Kidney epithelial cell (primary cell): ENCODE measurements around the gene ADCY6. TPM values are rescaled to one million over a fixed set of nuclear protein-coding genes. Genes with fewer than 3 reads are reported as not detected.

ENCODE experiments used
- DNase-seq: peaks from one replicate; pipeline ENCODE4 v3.0.0-alpha.2; 2010; ENCODE audit warnings: low read depth
- H3K27me3 ChIP-seq: 2 replicates; pipeline ENCODE4 v1.6.0; 2011; ENCODE audit warnings: low read length; ENCODE audit not compliant: control insufficient read depth, insufficient read depth
- H3K36me3 ChIP-seq: 2 replicates; pipeline ENCODE4 v1.5.1; 2011; ENCODE audit warnings: low read length; ENCODE audit not compliant: control insufficient read depth, insufficient read depth
- H3K4me3 ChIP-seq: 2 replicates; pipeline ENCODE4 v1.5.1; 2011; ENCODE audit warnings: low read depth, mild to moderate bottlenecking, control low read depth, low read length
- total RNA-seq: library from RNA; depleted of rRNA; stranded (reverse); fragments of >200 nt; gene quantifications from 2 replicates; pipeline ENCODE4 v1.2.3, GENCODE V29; 2015
- TF ChIP-seq, protein P1 (sequence below): IDR thresholded peaks from 2 replicates; pipeline ENCODE4 v1.5.1; 2011; ENCODE audit warnings: mild to moderate bottlenecking, moderate library complexity, low read length, control low read depth, inconsistent platforms; ENCODE audit not compliant: insufficient read depth, poor library complexity, severe bottlenecking

The ADCY6 gene
- total RNA-seq, 1 donor from 2014 or later: 24.3 TPM

DNA sequence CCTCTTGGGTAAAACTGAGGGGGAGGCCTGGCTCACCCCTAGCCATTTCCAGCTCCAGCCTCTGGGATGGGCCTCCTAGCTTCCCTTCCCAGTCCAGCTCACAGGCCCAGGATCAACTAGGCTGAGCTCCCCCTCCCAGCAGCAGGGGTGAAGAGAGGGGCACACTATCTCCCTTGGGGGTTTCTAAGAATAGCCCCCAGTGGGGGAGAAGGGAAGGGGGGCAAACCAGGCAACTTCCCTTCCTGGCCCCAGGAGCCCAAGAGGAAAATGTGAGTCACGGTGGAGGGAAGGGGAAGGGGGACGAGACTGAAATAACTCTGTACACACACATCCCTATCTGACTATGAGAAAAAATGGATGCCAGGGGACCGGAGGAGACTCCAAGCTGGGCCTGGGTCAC lies 9.0 kb downstream of the ADCY6 start:
- no peak for DNase-seq
- TF ChIP-seq, protein P1, sequence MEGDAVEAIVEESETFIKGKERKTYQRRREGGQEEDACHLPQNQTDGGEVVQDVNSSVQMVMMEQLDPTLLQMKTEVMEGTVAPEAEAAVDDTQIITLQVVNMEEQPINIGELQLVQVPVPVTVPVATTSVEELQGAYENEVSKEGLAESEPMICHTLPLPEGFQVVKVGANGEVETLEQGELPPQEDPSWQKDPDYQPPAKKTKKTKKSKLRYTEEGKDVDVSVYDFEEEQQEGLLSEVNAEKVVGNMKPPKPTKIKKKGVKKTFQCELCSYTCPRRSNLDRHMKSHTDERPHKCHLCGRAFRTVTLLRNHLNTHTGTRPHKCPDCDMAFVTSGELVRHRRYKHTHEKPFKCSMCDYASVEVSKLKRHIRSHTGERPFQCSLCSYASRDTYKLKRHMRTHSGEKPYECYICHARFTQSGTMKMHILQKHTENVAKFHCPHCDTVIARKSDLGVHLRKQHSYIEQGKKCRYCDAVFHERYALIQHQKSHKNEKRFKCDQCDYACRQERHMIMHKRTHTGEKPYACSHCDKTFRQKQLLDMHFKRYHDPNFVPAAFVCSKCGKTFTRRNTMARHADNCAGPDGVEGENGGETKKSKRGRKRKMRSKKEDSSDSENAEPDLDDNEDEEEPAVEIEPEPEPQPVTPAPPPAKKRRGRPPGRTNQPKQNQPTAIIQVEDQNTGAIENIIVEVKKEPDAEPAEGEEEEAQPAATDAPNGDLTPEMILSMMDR: no peak
- H3K36me3 ChIP-seq: peaks cover 2% of the 10 kb centered on the region
- no peaks in the 10 kb centered on the region for H3K27me3 ChIP-seq
- no peak overlapping the region for H3K4me3 ChIP-seq

DNA sequence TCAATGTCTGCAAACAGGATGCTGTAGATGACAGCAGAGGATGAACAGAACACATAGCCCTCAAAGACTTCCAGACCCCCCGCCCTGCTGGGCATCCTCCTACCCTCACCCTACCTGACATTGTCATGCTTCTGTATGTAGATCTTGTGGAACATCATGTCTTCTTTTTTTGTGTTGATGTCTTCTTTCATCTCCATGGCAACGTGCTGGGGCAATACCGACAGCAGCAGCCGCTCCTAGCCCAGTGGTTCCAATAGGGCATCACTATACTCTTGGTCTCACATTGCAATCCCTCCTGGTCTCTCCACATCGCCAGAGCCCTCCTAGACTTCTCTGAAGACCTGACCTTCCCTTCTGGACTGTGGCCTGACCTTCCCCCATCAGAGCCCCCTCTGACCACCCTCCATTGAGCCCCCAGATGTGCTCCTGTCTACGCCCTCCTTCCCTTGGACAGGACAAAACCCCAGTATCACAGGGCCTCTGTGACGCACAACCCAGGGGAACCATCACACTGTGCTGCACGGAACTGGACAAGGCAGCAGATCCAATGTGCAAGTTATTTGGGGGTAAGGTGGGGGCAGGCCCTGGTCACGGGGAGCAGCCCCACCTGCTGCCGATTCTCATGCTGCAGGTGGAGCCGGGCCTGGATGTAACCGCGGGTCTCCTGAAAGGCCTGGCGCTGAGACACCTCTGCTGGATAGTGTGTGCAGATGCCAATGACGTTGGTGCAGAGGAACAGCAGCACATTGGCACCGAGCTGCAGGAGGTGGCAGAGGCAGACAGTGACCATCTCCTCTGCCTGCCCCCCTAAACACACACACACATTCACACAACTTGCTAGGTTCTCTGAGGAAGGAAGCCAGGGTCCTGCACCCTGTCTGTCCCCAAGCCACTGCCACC lies 11.1 kb downstream of the ADCY6 start:
- DNase-seq: no peak
- Histone ChIP-seq H3K27me3 (no peaks in the 10 kb centered on the region), H3K4me3 (no peak overlapping the region), H3K36me3 (peaks cover 4% of the 10 kb centered on the region)
- TF ChIP-seq, protein P1: no peak

DNA sequence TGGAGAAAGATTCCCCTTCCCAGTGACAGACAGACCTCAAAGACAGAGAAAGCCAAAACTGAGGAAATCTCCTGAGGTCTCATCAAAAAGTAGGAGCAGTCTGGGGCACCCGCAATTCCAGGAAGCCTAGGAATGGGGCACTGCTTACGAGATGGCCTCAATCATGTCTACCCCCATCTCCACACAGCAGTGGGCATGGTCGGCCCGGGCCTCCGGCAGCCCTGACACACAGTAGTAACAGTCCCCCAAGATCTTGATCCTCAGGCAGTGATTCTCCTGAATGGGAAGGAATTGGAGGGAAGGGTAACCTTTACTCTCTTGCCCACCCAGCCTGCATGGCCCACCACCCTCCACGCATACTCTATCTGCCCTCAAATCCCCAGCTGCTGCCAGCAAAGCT lies 11.9 kb downstream of the ADCY6 start:
- Histone ChIP-seq H3K27me3 (no peaks in the 10 kb centered on the region), H3K4me3 (no peak overlapping the region), H3K36me3 (peaks cover 4% of the 10 kb centered on the region)
- no peak for DNase-seq
- TF ChIP-seq, protein P1: no peak

DNA sequence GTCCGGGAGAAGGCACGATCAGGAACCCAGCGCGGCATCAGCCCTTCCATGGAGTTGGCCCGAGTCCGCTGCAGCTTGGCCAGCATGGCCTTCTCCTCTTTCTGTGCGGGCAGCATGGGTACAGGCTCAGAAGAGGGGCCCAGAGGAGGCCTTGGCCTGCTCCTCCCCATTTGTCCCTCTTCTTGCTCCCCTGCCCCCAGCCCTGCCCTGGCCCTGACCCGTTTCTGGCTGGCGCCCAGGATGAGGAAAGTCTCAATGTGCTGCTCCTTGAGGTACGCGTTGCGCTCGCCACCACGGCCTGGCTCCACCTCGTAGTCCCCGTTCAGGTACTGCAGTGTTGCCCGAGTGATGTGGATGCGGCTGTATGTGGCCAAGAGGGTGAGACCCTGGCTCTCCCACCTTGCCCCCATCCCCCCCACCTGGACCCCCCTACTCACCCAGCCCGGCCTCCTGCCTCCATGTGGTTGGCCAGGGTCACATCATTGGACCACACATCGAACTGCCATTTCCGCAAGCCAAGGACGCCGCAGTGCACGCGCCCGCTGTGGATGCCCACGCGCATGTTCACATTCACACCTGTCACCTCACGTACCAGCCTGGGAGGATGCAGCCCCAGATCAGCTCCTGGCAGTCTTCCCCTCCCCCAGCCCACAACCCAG lies 12.8 kb downstream of the ADCY6 start:
- DNase-seq: no peak

DNA sequence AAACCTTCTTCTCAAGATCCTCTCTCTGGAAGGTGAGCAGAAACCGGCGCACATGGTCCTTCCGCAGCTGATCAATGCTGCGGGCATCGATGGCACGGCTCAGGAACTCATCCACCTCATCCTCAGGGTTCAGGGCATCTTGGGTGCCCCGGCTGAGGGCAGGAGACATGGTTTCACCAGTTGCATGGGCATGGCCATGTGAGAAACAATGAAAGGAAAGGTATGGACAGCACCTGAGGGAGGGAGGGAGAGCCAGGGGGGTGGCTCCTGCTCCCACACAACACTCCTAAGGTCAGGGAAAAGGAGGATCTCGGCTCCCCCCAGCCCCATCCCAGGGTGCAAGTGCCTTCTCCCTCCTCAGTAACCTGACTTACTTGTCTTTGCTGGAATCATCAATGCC lies 13.6 kb downstream of the ADCY6 start:
- H3K4me3 ChIP-seq: no peak overlapping the region
- no peak for DNase-seq
- H3K36me3 ChIP-seq: peaks cover 6% of the 10 kb centered on the region
- TF ChIP-seq, protein P1: no peak
- H3K27me3 ChIP-seq: no peaks in the 10 kb centered on the region

More for the DNA sequence above, 12.8 kb downstream of the ADCY6 start:
- TF ChIP-seq, protein P1: no peak
- Histone ChIP-seq H3K27me3 (no peaks in the 10 kb centered on the region), H3K36me3 (peaks cover 5% of the 10 kb centered on the region), H3K4me3 (no peak overlapping the region)

DNA sequence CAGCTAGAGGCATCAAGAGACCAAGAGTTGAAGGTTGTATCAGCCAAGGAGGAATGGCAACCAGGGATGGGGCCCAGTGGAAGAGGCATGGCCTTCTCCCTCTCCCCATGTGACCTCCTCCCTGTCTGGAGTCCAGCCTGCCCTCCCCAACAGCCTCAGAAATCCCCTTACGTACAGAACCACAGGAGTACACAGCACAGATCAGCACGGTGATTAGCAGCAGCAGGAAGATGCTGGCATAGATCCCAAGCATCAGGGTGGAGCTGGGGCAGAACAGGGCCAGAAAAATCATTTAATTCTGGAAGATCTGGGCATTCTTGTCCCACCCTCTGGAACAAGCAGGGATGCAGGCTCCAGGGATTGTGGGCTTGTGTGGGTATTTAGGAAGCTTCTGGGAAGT lies 14.4 kb downstream of the ADCY6 start:
- DNase-seq: no peak
- TF ChIP-seq, protein P1: no peak
- Histone ChIP-seq H3K36me3 (peaks cover 6% of the 10 kb centered on the region), H3K4me3 (no peak overlapping the region), H3K27me3 (no peaks in the 10 kb centered on the region)
